SH-SY5Y (cell line): Measurements from ENCODE around the gene KLHL11.

Experiments
- GATA2 ChIP-seq: IDR thresholded peaks from 2 replicates; pipeline ENCODE4 v1.6.1; 2011; ENCODE audit warnings: mild to moderate bottlenecking, low read depth, low read length
- GATA3 ChIP-seq: IDR thresholded peaks from 2 replicates; pipeline ENCODE4 v1.6.1; 2011; ENCODE audit warnings: low read depth, mild to moderate bottlenecking, low read length, moderate library complexity

- TF ChIP-seq GATA3 (no peak), GATA2 (no peak)
Observed at GRCh38 chr17:41863074-41863848, 2.0 kb downstream of the KLHL11 start.
